ENCODE measurements around the gene KRT78.

KRT78 gene

DNA sequence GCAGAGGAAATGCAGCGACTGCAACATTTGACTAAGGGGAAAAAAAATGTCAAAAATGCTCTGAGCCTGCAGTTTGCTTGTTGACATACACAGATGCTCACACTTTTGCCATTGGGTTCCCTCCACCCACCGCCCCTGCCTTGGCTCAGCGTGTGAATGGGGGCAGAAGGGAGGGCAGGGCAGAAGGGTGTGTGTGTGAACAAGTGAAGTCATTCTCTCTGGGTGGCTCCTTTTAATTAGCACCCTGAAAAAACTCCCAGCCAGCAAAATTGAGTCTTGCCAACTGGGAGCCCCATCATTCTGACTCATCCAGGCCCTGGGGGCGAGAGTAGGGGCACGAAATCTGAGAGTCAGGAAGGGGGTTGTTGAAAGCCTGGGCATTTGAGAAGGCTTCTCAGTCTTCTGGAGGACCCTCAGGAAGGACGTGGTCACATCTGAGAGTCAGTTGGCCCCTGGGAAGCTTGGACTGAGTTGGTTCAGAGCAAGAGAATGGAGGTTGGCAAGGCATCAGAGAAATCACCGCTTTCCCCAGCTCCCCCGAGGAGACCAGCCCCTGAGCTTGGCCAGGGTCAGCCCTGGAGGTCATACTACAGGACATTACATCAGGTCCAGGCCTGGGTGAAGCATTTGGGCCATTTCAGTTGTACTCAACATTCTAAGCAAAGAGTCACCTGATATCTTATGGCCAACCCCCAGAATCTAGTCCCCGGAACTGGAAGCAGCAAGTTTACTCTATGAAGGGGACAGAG, 22.7 kb upstream of the KRT78 start:
- Histone ChIP-seq H3K4me2 (peak overlapping the region; percentile 5; the same call in 1 of the 2 replicates), H3K4me1 (peaks cover 47% of the 10 kb centered on the region), H3K4me3 (no peak overlapping the region), H3K9me3 (no peaks in the 10 kb centered on the region), H3K9ac (no peak overlapping the region), H3K36me3 (no peaks in the 10 kb centered on the region), H3K27me3 (no peaks in the 10 kb centered on the region), H3K27ac (no peak overlapping the region), H4K20me1 (no peaks in the 10 kb centered on the region)
- TF ChIP-seq Cebpa-rat (IDR thresholded peaks at IDR 0.05): no peak

DNA sequence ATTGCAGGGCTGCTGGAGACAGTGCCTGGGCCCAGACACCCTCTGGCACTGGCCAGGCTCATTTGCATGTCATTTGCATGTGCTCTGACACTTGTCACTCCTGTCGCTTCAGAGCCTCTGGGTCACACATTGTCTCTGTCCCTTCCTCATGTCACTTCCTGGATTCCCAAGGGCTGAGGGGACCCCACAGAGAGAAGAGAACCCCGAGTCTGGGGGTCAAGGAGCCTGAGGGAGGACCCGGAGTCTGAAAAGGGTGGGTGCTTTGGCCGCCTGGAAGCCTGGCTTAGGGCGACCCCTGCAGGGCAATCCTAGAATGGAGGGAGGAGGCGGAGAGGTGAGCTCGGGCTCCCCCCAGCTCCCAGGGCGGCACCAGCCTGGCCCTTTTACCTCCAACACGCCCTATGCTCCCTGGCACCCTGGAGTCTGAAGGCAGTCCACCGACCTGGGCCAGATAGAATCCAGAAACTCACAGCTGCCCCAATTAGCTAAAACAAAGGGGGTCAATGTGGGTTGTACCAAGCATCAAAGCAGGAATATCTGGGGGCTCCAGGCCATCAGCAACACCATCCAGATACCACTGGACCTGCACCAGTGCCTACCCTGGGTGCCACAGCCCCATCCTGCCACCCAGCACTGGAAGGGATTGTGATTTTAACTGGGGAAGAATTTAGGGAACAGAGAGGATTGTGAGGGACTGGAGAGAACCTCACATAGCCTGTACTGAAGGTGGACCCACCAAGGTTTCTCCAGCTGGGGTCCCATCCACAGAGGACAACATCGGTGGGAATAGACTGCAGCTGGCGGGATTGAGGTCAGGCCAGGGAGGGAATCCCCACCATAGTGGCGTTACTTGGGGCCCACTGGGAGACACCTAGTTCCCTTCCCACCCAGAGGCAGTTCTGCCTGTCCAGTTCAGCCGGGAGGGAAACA, 21.8 kb upstream of the KRT78 start:
- Histone ChIP-seq H3K4me1 (peaks cover 47% of the 10 kb centered on the region), H3K27me3 (no peaks in the 10 kb centered on the region), H4K20me1 (no peaks in the 10 kb centered on the region), H3K9me3 (no peaks in the 10 kb centered on the region), H3K9ac (no peak overlapping the region), H3K4me3 (no peak overlapping the region), H3K36me3 (no peaks in the 10 kb centered on the region), H3K4me2 (peak overlapping the region; percentile 42), H3K27ac (no peak overlapping the region)
- TF ChIP-seq Cebpa-rat (IDR thresholded peaks at IDR 0.05): no peak

DNA sequence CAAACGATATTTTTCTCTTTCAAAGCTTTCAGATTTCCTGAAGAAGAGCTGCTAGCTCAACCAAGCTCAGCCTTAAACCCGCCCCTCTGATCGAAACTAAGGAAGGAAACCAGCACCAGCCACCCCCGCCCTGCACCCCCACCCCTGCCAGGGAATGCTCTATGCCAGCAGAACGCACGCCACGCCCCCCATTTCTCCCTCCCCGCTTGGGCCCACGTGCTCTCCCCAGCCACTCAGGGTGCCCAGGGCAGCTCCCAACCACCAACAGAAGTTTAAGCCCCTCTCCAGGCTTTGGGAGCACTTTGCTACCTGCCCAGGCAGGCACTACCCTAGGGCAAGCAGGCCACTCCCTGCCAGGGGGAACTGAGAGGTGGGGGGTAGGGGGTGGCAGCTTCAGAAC, 18.8 kb upstream of the KRT78 start:
- peak overlapping the region; percentile 38; the same call in 1 of the 2 replicates for H3K27ac ChIP-seq
- H4K20me1 ChIP-seq: no peaks in the 10 kb centered on the region
- peak overlapping the region; percentile 73 for H3K4me2 ChIP-seq
- H3K4me3 ChIP-seq: no peak overlapping the region
- H3K36me3 ChIP-seq: no peaks in the 10 kb centered on the region
- TF ChIP-seq Cebpa-rat (IDR thresholded peaks at IDR 0.05): no peak
- H3K27me3 ChIP-seq: no peaks in the 10 kb centered on the region
- H3K4me1 ChIP-seq: peaks cover 27% of the 10 kb centered on the region
- no peaks in the 10 kb centered on the region for H3K9me3 ChIP-seq
- H3K9ac ChIP-seq: peak overlapping the region; percentile 45; the same call in 1 of the 2 replicates

DNA sequence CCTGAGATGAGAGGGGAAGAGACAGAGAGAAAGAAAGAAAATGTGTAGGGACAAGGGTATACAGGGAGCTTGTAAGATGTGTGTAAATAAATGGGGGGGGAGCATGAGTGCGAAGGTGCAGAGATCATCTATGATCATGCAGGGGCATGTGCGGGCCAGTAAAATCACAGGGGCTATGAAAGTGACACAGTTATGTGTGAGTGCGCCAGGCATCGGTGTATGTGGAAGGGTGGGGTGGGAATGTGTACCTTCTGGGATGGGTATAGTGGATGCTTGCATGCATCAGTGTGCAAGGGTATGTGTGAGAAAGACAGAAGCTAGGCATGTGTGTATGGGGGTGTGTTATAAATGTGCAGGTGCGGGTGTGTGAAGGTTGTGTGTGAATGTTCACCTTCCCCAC, 18.4 kb upstream of the KRT78 start:
- Histone ChIP-seq H3K4me2 (peak overlapping the region; percentile 73), H3K9ac (peak overlapping the region; percentile 45; the same call in 1 of the 2 replicates)
- no peak for TF ChIP-seq Cebpa-rat (IDR thresholded peaks at IDR 0.05)

DNA sequence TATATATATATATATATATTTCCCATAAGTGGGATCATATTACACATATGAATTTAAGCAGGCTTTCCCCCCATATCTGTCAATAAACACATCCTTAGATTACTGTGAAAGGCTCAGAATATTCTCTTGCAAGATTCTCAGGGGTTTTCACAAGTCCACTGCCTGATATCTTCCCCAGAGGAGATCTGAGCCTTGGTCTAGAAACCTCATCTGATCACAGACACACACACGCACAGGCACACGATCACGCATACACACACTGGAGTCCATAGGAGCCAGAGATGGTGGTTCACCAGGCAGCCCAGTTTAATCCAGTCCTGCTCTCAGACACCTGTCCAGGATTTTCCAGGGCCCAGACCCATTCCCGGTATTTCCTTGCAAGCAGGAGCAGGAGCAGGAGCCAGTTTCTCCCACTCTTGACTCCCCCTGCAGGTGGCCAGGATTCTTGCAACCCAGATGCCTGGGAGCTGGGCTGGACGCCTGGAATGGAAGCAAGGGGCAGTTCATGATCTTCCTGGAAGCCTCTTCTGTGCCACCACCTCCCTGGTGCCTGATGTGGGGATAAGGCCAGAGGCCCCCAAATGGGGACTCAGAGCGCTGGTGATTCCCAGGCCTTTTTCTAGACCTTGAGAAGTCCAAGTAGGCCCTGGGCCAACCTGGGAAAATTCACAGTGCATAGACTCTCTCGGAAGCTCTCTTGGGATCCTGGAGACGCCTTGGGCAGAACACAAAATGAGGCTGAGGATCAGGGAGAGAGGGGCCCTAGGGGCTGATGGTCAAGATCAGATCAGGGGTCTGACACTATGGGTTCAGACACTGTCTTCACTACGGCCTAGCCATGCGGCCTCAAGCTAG, 16.5 kb upstream of the KRT78 start:
- no peak overlapping the region for H3K4me2 ChIP-seq

More for the DNA sequence above, 18.4 kb upstream of the KRT78 start:
- H3K27ac ChIP-seq: peak overlapping the region; percentile 38; the same call in 1 of the 2 replicates
- H3K9me3 ChIP-seq: no peaks in the 10 kb centered on the region
- H4K20me1 ChIP-seq: no peaks in the 10 kb centered on the region
- peaks cover 27% of the 10 kb centered on the region for H3K4me1 ChIP-seq
- H3K4me3 ChIP-seq: no peak overlapping the region
- no peaks in the 10 kb centered on the region for H3K36me3 ChIP-seq
- H3K27me3 ChIP-seq: no peaks in the 10 kb centered on the region

DNA sequence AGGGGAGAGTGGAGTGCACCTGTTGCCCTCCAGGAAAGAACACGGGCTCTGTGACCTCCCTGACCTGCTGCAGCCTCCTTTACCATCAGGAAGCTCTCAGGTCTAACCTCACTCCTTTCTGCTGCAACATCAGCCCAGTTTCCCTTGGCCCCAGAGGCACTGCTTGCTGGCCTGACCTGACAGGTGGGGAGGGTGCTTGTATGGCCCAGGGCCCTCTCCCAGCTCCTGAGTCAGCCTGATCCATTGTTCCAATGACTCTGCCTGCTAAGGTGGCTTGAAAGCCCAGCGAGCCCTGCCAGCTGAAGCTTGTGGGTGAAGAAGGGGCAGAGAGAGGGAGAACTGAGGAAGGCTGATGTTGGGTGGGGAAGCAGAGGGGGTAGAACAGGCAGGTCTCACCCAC, 13.2 kb upstream of the KRT78 start:
- H3K36me3 ChIP-seq: no peaks in the 10 kb centered on the region
- no peak overlapping the region for H3K27ac ChIP-seq
- H3K4me1 ChIP-seq: peaks cover 3% of the 10 kb centered on the region
- H3K4me2 ChIP-seq: no peak overlapping the region
- H3K9me3 ChIP-seq: no peaks in the 10 kb centered on the region
- no peak overlapping the region for H3K9ac ChIP-seq
- no peaks in the 10 kb centered on the region for H4K20me1 ChIP-seq
- no peak overlapping the region for H3K4me3 ChIP-seq
- no peaks in the 10 kb centered on the region for H3K27me3 ChIP-seq
- no peak for TF ChIP-seq Cebpa-rat (IDR thresholded peaks at IDR 0.05)

More for the DNA sequence above, 16.5 kb upstream of the KRT78 start:
- H3K36me3 ChIP-seq: no peaks in the 10 kb centered on the region
- no peaks in the 10 kb centered on the region for H3K27me3 ChIP-seq
- no peaks in the 10 kb centered on the region for H4K20me1 ChIP-seq
- H3K4me3 ChIP-seq: no peak overlapping the region
- H3K9me3 ChIP-seq: no peaks in the 10 kb centered on the region
- no peak overlapping the region for H3K9ac ChIP-seq
- H3K4me1 ChIP-seq: peaks cover 18% of the 10 kb centered on the region
- no peak overlapping the region for H3K27ac ChIP-seq
- no peak for TF ChIP-seq Cebpa-rat (IDR thresholded peaks at IDR 0.05)

DNA sequence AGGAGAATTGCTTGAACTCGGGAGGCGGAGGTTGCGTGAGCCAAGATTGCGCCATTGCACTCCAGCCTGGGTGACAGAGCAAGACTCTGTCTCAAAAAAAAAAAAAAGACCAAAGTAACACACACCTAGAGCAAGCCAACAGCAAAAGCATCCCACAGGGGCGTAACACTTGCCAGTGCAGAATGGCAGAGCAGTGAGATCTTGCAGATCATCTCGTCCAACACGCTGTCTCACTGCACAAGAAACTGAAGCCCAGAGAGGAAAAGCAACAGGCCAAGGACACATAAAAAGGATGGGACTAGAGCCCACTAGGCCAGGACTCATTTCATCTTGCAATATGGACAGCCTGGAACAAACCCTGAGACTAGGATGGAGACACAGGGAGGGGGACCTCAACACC, 12.7 kb upstream of the KRT78 start:
- TF ChIP-seq Cebpa-rat (IDR thresholded peaks at IDR 0.05): no peak
- H4K20me1 ChIP-seq: no peaks in the 10 kb centered on the region
- H3K27ac ChIP-seq: no peak overlapping the region
- no peak overlapping the region for H3K4me2 ChIP-seq
- H3K36me3 ChIP-seq: no peaks in the 10 kb centered on the region
- no peak overlapping the region for H3K4me3 ChIP-seq
- H3K9me3 ChIP-seq: no peaks in the 10 kb centered on the region
- H3K27me3 ChIP-seq: no peaks in the 10 kb centered on the region
- H3K4me1 ChIP-seq: no peaks in the 10 kb centered on the region
- no peak overlapping the region for H3K9ac ChIP-seq

DNA sequence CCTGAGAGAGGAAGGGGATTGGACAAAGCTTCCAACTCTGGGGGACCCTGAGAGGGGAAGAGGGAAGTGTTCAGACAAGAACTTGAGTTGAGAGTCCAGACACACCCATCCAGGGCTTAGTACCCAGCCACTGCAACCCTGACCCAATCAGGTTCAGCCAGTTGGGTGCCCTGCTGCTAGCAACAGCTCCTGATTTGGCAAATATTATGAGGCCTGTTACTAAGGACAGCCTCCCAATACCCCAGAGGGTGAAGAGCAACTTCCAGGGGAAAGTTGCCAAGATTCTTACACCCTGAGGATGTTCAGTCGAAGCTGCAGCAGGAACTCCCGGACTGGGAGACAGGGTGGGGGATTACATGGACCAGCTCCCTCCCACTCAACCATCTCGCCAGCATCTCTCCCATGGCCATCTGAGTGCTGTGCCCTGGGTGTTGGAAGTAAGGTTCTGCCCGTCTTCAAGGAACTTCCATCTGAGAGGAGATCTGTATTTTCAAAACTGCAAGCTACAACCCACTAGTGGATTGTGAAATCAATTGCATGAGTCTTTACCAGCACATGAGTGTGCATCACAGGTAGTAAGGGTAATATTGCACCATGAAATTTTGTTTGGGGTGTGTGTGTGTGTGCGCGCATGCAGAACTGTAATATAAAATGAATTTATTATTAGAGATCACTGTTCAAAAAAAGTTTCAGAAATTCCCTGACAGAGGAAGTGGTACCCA, 11.5 kb upstream of the KRT78 start:
- no peak overlapping the region for H3K4me2 ChIP-seq
- H3K9me3 ChIP-seq: no peaks in the 10 kb centered on the region
- no peak overlapping the region for H3K4me3 ChIP-seq
- H4K20me1 ChIP-seq: no peaks in the 10 kb centered on the region
- no peaks in the 10 kb centered on the region for H3K4me1 ChIP-seq
- no peaks in the 10 kb centered on the region for H3K36me3 ChIP-seq
- no peaks in the 10 kb centered on the region for H3K27me3 ChIP-seq
- no peak for TF ChIP-seq Cebpa-rat (IDR thresholded peaks at IDR 0.05)
- no peak overlapping the region for H3K27ac ChIP-seq
- no peak overlapping the region for H3K9ac ChIP-seq

DNA sequence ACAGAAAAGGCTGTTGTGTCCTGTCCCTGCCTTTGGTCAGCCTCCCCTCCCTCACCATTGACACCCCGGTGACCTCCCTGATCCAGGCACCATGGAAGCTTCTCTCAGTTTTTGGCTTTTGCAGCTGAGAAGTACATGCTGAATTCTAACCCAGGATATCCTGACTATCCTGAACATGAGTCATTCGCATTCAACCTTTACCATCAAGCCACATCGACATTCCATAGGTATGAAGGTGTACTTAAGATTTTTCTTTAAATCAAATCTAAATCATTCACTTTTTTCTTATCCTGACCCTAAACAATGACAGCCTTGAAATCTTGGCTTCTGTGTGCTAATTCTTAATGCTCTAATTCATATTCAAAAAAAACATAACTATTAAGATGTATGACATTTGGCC, 8.7 kb upstream of the KRT78 start:
- Histone ChIP-seq H4K20me1 (no peaks in the 10 kb centered on the region), H3K4me3 (no peak overlapping the region), H3K4me1 (no peaks in the 10 kb centered on the region), H3K9ac (no peak overlapping the region), H3K27me3 (no peaks in the 10 kb centered on the region), H3K4me2 (no peak overlapping the region), H3K9me3 (no peaks in the 10 kb centered on the region), H3K27ac (no peak overlapping the region), H3K36me3 (no peaks in the 10 kb centered on the region)
- no peak for TF ChIP-seq Cebpa-rat (IDR thresholded peaks at IDR 0.05)

Measured in BLaER1 (cell line).